Measurements from ENCODE around the gene MINDY3.
"Not testable (repeated sequence)": the region's sequence is repeated elsewhere in the genome, so short reads cannot be mapped to it uniquely, and the experiment has no call there.

The MINDY3 gene

GRCh38 chr10:15774534-15774933 lies 85.8 kb downstream of the MINDY3 start:
- not testable (repeated sequence) for DNase-seq

DNA sequence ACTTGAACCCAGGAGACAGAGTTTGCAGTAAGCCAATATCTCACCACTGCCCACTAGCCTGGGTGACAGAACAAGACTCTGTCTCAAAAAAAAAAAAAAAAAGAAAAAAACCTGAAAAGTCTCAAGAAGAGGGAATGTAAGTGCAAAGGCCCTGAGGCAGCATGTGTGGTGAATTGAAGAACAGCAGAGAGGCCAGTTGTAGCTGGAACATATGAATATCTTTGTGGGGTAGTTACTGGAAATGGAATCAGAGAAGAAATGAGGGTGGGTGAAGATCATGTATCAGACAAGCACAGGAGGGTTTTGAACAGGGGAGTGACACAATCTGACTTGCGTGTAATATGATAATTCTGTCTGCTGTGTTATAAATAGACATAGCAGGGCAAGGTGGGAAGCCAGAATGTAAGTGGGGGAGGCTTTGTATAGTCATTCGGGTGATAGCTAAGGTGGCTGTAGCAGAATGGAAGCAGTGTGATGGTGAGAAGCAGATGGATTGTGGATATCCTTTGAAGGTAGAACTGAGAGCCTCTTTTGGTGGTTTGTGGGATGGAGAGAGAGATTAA lies 95.3 kb downstream of the MINDY3 start:
- no peak for DNase-seq

DNA sequence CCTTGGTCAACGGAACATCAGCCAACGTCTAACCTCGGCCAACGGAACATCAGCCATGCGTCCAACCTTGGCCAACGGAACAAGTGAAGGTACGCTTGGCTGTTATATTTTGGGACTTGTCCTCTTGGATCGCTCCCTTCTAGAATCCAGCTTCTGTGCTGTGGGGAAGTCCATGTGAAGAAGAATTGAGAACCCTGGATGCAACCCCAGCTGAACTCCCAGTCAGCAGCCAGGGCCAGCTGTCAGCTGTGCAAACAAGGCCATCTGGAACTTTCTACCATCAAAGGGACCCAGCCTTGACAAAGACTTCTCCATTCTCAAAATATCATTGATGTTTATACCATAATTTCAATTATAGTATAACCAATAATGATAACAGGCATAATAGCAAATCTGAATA lies 97.3 kb downstream of the MINDY3 start:
- no peak for DNase-seq

GRCh38 chr10:15762239-15762638 lies 98.1 kb downstream of the MINDY3 start:
- not testable (repeated sequence) for DNase-seq

- not testable (repeated sequence) for DNase-seq
Observed at GRCh38 chr10:15761224-15761623, 99.1 kb downstream of the MINDY3 start.

DNA sequence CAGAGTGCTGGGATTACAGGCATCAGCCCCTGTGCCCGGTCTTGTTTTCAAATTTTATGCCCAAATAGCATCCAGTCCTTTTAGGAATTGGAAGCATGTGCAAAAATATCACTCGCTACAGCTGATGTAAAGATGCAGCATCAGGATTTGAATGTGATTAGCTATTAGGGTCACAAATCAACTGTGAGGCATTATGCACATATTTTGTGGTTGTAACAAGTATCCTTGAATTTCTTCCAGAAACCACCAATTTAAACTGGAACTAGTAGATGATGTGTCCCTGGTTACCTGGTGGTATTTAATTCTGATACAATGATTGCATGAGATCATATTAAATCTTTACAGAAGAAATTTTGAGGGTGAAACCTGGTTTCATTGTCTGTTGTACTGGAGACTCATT lies 99.6 kb downstream of the MINDY3 start:
- no peak for DNase-seq

GRCh38 chr10:15759265-15759664 lies 101.0 kb downstream of the MINDY3 start:
- no peak for DNase-seq

GRCh38 chr10:15758618-15759017 lies 101.7 kb downstream of the MINDY3 start:
- no peak for DNase-seq

- no peak for DNase-seq
Observed at GRCh38 chr10:15754937-15755336, 105.4 kb downstream of the MINDY3 start.

- DNase-seq: no peak
Observed at GRCh38 chr10:15751046-15751445, 109.3 kb downstream of the MINDY3 start.

GRCh38 chr10:15748126-15748525 lies 112.2 kb downstream of the MINDY3 start:
- DNase-seq: no peak

GRCh38 chr10:15747632-15748031 lies 112.7 kb downstream of the MINDY3 start:
- no peak for DNase-seq

- no peak for DNase-seq
Observed at GRCh38 chr10:15745751-15746150, 114.6 kb downstream of the MINDY3 start.

DNA sequence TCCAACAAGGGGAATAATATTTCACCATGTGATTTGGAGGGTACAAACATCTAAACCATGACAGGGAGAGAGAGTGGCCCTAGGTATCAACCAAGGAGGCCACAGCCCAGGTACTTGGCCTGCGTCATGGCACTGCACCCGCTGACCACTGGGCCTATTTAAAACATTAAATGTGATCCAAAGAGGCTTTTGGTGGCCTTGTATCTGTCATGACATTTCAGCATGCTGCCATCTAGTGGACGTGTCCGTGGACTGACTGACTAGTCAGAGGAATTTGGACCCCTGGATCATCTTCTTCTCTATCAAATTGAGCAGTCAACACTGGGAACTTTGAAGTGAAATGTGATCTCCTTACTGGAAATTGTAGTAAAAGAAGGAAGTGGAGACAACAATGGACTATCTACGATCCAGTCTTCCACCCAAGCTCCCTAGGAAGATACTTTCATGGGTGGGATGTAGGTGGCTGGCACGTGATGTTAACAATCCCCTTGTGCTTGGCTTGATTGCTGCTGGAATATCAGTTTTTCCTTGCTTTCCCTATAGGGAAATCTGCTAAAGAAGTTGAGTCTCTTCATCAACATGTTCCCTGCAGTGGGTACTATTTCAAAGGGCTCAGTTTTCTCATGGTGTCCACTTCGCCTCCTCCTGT lies 116.0 kb downstream of the MINDY3 start:
- DNase-seq: peak; percentile 52 to 54

DNA sequence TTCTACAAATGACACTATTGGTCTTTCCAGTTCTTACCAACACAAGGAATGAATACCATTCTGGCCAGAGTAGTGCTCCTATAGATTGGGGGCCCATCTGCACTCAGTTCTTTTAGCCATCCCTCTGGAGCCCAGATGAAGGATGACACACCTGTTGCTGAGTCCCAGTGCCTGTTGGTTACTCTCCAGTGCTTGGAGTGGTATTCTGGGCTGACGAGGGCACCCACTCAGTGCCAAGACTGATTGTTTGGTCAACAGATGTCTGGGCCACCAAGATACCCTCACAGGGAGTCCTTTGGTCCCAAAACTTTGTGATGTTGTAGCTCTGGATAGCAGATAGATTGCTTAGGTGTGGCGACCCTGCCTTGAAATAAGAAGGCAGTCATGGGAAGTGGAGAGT lies 116.9 kb downstream of the MINDY3 start:
- no peak for DNase-seq

DNA sequence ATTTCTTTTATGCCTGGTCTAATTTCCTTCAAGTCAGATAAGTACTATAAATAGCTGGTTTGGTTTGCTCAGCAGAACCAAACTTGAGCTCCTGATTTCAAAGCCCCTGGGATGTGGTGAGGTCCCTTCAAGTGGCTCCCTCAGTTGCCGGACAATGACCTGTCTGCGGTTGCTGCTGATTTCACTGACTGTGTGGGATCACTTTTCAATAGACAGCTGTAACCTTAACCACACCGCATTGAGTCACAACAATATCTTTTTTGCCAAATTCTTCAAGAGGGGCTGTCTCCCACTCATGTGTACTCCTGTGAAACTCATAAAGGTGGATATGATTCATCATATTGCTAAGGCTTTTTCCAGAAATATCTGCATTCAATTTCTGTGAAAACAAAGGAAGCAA lies 117.5 kb downstream of the MINDY3 start:
- DNase-seq: no peak

DNA sequence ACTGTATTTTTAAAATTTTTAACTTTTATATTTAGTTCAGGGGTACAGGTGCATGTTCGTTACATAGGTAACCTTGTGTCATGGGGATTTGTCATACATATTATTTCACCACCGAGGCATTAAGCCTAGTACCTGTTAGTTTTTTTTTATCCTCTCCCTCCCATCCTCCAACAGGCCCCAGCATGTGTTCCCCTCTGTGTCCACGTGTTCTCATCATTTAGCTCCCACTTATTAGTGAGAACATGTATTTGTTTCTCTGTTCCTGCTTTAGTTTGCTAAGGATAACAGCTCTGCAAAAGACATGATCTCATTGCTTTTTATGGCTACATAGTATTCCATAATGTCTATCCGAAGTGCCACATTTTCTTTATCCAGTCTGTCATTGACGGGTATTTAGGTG lies 118.2 kb downstream of the MINDY3 start:
- no peak for DNase-seq

GRCh38 chr10:15741581-15741980 lies 118.7 kb downstream of the MINDY3 start:
- DNase-seq: no peak

DNA sequence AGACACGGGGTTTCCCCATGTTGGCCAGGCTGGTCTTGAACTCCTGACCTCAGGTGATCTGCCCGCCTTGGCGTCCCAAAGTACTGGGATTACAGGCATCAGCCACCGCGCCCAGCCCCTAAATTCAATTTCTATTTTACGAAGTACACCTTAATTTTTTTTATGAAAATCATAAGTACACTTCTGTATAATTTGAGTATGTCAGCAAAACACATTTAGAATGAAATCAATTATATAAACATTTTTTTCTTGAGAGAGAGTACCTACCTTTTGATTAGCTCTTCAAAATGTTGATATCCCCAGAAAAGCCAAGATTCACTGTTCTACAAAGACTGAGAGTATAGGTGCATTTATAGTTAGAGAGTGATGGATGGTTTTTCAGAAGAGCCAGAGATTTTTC lies 120.0 kb downstream of the MINDY3 start:
- no peak for DNase-seq

DNA sequence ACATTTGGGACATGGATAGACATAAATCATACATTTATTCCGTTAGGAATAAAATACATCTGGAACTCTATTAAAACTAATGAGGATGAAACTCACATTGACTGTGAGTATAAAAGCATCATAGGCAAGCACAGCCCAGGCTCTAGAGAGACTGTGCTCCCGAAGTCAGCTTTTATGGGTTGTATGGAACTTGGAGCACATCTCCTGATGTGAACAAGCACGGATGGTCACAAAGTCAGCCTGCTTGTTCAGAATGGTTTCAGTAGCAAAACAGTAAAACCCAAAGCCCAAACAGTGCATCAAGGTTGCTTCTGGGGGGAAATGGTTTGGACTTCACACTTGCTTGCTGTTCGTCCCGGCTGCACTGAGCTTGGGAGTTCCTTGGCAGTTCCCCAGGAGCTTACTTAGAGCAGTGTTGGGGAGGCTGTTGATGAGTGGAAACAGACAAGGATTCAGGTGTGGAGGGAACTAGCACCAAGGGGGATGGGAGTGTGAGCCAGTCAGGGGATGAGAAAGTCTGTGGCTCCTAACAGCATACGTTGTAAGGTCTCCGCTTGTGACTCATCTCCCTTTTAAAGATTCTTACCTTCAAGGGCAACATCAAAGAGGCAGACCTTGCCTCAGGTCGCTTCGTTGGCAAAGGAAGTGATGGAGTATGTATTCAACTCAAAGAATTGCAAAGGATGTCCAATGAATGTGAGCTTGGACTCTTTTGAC lies 120.9 kb downstream of the MINDY3 start:
- DNase-seq: no peak

- no peak for DNase-seq
Observed at GRCh38 chr10:15738270-15738925, 121.9 kb downstream of the MINDY3 start.

- DNase-seq: no peak
Observed at GRCh38 chr10:15737656-15738055, 122.7 kb downstream of the MINDY3 start.

GRCh38 chr10:15735763-15736162 lies 124.5 kb downstream of the MINDY3 start:
- DNase-seq: no peak

GRCh38 chr10:15730341-15730740 lies 130.0 kb downstream of the MINDY3 start:
- no peak for DNase-seq
